GM12872 (cell line): Measurements from ENCODE around the gene TPPP2.

ENCODE experiments used
- TF ChIP-seq, protein P1 (sequence below): IDR thresholded peaks from 3 replicates; pipeline ENCODE4 v1.5.1; 2011; ENCODE audit warnings: low read depth, mild to moderate bottlenecking, low read length, moderate library complexity; ENCODE audit not compliant: insufficient read depth

Gene TPPP2

DNA sequence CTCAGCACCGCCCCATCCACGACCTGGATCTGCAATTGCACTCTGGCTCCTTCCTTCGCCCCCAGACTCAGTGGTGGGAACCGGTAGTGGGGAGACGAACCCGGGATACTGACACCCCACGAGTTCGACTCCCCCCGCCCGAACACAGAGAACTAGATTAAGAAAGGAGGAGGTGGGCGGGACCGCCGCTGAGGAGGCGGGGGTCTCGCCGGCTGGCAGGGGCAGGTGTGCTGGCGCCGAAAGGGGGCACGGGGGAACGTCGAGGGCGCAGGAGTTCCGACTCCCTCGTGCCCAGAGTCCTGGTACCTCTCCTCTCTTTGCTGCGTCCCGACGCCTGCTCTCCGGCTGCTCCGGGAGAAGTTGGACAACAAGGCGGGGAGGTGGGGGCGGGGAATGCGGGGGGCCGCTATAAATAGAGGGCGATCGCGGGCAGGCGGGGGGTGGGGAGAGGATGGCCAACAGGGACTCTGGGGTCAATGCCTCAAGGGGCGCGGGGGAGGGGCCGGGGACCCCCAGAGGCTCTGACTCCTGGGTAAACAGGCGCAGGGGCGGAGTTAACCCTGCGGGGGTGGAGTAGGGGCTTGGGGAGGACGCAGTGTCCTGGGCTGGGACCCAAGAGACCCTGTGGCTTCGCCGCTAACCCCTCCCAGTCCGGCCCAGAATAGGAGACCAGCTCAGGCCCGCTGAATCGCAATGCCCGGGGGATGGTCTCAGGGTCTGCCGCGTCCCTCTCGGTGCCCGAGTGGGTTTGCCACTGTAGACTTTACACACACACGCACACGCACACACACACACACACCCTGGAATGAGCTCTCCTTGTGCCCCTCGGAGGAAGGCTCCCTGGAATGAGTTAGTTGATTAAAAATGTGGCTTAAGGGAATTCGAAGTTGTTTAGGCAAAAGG, 4.4 kb upstream of the TPPP2 start:
- TF ChIP-seq, protein P1, sequence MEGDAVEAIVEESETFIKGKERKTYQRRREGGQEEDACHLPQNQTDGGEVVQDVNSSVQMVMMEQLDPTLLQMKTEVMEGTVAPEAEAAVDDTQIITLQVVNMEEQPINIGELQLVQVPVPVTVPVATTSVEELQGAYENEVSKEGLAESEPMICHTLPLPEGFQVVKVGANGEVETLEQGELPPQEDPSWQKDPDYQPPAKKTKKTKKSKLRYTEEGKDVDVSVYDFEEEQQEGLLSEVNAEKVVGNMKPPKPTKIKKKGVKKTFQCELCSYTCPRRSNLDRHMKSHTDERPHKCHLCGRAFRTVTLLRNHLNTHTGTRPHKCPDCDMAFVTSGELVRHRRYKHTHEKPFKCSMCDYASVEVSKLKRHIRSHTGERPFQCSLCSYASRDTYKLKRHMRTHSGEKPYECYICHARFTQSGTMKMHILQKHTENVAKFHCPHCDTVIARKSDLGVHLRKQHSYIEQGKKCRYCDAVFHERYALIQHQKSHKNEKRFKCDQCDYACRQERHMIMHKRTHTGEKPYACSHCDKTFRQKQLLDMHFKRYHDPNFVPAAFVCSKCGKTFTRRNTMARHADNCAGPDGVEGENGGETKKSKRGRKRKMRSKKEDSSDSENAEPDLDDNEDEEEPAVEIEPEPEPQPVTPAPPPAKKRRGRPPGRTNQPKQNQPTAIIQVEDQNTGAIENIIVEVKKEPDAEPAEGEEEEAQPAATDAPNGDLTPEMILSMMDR, result no peak

DNA sequence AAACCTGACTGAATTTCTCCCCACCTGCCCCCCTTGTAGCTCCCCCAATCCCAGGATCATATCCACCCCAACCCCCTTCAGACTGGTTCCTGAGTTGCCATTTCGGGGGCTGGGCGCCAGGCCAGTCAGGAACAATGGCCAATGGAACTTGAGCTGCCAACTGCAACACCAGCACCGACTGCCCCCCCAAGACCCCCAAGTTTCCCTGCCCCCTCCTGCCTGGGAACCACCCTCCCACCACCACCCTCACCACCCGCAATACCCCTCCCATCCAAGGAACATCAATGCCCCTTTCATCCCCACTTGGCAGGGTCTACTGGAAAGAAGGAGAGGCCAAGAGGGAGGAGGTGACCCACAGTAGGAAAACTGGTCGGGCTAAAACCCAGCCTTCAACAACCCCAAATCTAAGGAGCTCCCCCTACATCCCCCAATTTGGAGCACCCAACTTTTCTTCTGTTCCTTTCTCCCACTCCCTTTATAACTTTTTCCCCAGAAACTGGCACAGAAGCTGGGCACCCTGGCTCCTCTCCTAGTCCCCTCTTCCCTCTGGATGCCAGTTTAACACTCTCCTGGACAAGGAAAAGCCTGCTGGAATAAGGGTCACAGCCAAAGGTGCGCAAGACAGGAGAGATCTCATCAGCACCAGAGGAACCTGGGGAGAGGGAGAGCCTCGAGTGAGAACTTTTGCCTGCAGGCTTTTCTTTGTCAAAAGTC, 3.6 kb upstream of the TPPP2 start:
- TF ChIP-seq, protein P1, result no peak

DNA sequence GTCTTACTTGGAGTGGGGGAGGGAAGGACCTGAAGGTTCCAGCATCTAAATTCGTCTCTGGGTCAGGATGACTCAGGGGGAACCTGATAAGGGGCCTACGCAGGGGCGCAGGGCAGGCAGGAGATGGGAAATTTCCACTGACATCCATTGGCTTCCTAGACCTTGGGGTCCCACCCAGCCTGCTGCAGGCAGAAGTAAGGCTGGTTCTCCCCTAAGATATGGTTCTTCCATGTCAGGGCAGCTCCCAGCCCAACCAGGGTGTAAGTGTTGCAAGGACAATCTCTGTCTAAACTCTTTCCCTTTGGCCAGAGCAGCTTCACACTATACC, 3.1 kb upstream of the TPPP2 start:
- TF ChIP-seq, protein P1, result no peak

DNA sequence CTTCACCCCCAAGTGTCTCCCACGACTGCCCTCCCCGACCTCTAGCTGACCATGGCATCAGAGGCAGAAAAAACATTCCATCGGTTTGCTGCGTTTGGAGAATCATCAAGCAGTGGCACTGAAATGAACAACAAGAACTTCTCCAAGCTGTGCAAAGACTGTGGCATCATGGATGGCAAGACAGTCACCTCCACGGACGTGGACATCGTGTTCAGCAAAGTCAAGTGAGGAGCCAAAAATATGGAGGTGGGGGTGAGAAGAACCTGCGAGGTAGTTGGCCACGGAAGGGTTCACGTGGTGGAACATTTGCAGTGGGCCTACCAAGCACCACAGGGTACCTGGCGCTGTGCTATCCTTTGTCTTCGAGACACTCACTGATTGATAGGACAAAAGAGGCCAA, 514 bp downstream of the TPPP2 start:
- TF ChIP-seq, protein P1, result no peak

DNA sequence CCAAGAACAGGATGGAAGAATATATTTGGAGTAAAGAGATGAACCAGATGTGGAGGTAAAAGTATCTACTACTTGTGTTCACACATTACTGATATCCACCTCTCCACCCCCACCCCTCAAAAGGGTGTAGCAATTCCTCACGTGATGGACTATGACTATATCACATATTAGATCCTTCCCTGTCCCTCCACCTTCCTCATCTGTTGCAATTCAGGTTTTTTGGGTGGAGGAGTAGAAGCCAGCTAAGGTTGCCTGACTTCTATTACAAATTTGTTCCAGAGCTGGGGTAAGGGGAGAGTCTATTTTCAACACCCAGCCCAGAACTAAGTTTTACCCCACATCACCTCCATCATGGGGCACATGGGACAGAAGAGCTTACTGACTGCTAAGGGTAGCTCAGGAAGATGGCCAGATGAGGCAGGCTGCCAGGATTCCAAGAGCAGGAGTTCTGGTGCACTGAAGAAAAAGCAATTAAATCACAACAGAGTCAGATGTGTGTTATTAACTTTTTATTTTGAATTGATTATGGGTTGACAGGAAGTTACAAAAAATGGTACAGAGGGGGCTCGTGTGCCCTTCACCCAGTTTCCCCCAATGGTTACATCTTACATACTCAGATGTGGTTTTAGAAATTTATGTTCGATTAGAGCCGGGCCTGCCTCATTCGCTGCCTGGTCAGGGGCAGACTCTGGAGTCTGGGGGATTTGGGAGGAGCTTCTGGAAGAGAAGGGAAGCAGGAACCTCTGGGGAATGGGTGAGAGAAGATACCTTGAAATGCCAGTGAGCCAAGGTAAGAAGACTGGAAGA, 2.5 kb downstream of the TPPP2 start:
- TF ChIP-seq, protein P1, result no peak

DNA sequence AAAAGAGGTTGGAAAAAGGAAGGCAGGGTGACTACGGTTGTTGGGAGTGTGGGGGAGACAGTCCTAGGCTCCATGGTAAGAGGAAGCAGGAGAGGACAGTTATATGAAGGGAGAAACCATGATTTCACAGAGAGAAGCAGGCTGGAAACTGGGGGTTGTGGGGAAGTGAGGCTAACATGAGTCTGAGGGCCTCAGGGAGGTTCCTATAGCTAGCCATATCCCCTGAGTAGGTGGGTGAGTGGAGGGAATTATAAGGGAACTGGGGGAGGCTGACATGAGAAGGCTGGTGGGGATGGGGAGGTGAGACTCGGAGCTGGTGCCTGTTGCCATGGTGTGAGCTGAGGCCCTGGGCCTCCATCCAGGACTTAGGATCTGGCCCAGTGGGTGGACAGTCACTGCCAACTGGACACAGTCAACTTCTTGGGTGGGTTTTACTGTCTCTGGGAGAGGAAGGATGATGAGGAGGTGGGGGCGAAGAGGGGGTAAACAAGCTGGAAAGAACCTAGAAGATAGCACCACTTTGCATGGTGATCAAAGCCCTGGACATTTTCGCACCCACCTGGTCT, 3.2 kb downstream of the TPPP2 start:
- TF ChIP-seq, protein P1, result no peak

DNA sequence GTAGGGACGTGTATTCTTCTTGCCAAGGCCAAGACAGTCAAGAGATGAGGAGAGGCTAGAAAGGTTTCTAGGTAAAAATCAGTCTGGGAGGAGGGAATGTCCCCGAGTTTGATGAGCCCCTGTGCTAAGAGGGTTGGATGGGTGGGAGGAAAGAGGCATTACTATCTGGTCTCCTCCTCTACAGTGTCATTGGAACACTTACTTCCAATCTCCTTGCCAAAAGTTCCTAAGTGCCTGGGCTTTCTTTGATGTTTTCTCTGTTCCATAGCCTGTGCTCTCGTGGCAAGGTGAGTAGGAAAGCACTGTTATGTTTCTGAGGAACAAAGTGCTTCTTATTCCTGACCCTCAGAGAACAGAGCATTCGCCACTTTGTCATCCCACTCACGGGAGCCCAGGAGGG, 4.7 kb downstream of the TPPP2 start, which contains the start of gene RNASE13:
RNASE13 (minus strand) TSS at position 101 of the 400 bp plus-strand sequence. CDS start 519 bp downstream, outside the sequence.
- TF ChIP-seq, protein P1, result no peak
